ENCODE measurements around the gene ANGPTL4.
A peak's percentile ranks its signal among the peaks of the same experiment; 100 is the strongest.

DNA sequence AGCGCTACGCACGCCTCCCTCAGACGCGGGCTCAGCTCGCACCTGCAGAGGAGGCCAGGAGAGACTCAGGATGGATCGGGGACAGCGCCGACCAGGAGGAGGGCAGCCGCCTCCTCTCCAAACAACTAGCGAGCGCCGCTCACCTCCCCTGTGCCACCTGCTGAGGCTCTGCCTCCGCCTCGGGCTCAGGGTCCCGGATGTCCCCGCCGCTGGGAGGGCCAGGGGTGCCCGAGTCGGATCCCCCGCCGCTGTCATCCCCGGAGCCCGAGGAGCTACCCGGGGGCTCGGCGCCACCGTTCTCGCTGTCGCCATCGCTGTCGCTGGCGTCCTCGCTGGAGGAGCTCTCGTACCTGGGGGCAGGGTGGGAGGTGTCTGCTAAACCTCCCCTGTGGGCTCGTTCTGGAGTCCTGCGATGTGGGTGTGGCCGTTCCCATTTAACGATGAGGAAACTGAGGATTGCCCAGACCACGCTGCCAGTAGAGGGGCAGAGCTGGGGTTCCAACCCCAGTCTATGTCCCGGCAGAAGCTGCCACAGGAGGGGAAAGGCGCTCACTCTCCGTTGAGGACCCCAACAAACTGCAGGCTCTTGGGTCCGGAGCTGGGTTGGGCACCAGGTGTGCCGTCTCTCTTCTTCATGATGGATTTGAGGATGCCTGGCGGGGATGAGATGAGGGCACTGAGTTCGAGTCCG, 30.0 kb upstream of the ANGPTL4 start:
- TF ChIP-seq CREB1 (CRISPR knock-in tag; IDR thresholded peaks at IDR 0.05; ENCODE audit: low read depth) (no peak), ZNF331 (CRISPR knock-in tag; IDR thresholded peaks at IDR 0.05; ENCODE audit: low read depth) (no peak), EZH2 (IDR thresholded peaks at IDR 0.05; ENCODE audit: low read depth, unreplicated experiment) (peak; percentile 50), POLR2AphosphoS5 (IDR thresholded peaks at IDR 0.05; ENCODE audit: low read depth) (no peak), JUNB (IDR thresholded peaks at IDR 0.05; ENCODE audit: unreplicated experiment) (no peak)
- TF ChIP-seq, protein P1, sequence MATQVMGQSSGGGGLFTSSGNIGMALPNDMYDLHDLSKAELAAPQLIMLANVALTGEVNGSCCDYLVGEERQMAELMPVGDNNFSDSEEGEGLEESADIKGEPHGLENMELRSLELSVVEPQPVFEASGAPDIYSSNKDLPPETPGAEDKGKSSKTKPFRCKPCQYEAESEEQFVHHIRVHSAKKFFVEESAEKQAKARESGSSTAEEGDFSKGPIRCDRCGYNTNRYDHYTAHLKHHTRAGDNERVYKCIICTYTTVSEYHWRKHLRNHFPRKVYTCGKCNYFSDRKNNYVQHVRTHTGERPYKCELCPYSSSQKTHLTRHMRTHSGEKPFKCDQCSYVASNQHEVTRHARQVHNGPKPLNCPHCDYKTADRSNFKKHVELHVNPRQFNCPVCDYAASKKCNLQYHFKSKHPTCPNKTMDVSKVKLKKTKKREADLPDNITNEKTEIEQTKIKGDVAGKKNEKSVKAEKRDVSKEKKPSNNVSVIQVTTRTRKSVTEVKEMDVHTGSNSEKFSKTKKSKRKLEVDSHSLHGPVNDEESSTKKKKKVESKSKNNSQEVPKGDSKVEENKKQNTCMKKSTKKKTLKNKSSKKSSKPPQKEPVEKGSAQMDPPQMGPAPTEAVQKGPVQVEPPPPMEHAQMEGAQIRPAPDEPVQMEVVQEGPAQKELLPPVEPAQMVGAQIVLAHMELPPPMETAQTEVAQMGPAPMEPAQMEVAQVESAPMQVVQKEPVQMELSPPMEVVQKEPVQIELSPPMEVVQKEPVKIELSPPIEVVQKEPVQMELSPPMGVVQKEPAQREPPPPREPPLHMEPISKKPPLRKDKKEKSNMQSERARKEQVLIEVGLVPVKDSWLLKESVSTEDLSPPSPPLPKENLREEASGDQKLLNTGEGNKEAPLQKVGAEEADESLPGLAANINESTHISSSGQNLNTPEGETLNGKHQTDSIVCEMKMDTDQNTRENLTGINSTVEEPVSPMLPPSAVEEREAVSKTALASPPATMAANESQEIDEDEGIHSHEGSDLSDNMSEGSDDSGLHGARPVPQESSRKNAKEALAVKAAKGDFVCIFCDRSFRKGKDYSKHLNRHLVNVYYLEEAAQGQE (IDR thresholded peaks at IDR 0.05; ENCODE audit: unreplicated experiment), result no peak
- TF ChIP-seq, protein P2, sequence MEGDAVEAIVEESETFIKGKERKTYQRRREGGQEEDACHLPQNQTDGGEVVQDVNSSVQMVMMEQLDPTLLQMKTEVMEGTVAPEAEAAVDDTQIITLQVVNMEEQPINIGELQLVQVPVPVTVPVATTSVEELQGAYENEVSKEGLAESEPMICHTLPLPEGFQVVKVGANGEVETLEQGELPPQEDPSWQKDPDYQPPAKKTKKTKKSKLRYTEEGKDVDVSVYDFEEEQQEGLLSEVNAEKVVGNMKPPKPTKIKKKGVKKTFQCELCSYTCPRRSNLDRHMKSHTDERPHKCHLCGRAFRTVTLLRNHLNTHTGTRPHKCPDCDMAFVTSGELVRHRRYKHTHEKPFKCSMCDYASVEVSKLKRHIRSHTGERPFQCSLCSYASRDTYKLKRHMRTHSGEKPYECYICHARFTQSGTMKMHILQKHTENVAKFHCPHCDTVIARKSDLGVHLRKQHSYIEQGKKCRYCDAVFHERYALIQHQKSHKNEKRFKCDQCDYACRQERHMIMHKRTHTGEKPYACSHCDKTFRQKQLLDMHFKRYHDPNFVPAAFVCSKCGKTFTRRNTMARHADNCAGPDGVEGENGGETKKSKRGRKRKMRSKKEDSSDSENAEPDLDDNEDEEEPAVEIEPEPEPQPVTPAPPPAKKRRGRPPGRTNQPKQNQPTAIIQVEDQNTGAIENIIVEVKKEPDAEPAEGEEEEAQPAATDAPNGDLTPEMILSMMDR (conservative IDR thresholded peaks at IDR 0.05; ENCODE audit: low read depth in 2 of 2), result no peak

Data from GM23338 (cell line).